HCT116 (cell line): ENCODE results near the gene SNX2. TPM values are rescaled to one million over a fixed set of nuclear protein-coding genes. Genes with fewer than 3 reads are reported as not detected.

Source experiments
- ATAC-seq: fragments of 200-7000 bp; cut with Tn5 transposase; 2 replicates; pipeline ENCODE4 v1.9.1; 2020; ENCODE audit warnings: mild to moderate bottlenecking, moderate library complexity
- BruUV-seq: library from RNA; stranded (reverse); fragments of 400-500 nt; replicated peaks from 2 replicates; lab custom pipeline; 2021; lab: Mats Ljungman, UMichigan
- CTCF ChIA-PET: fragments of 300-600 bp; sonication (Branson Sonifier 250); formaldehyde crosslinking; loops from one replicate; lab custom pipeline; 2021; ENCODE audit warnings: antibody characterized with exemption; lab: Charles Lee
- POLR2A ChIA-PET: fragments of 300-600, 350-600 bp; sonication (Branson Sonifier 250); formaldehyde crosslinking; loops from one replicate; lab custom pipeline; 2021; ENCODE audit warnings: antibody characterized with exemption; lab: Charles Lee
- RAD21 ChIA-PET, 2 experiments: fragments of 300-600 bp; sonication (Branson Sonifier 250); formaldehyde crosslinking; loops; one replicate each; lab custom pipeline; 2023; ENCODE audit warnings: low total read pairs in 2 of 2; ENCODE audit not compliant: uncharacterized antibody in 2 of 2, unreplicated experiment in 2 of 2, low non-redundant PET in 1 of 2; lab: Charles Lee
- DNase-seq: peaks from one replicate; pipeline ENCODE4 v3.0.0-alpha.2; 2010; ENCODE audit warnings: low read depth, low spot score
- H2AFZ ChIP-seq: fragments of 200-600 bp; shearing (Covaris generic), sonication (generic); 2 replicates; pipeline ENCODE4 v1.6.1; 2017; ENCODE audit warnings: low read depth, mixed run types, mixed read lengths, antibody characterized with exemption, low read length; ENCODE audit not compliant: poor library complexity, severe bottlenecking
- H3K27ac ChIP-seq: 2 replicates; pipeline ENCODE4 v1.5.1; 2012; ENCODE audit warnings: low read depth, low read length
- H3K27me3 ChIP-seq: fragments of 200-600 bp; sonication (generic); 2 replicates; pipeline ENCODE4 v1.6.1; 2016; ENCODE audit warnings: mixed run types, low read length, mixed read lengths; ENCODE audit not compliant: insufficient read depth
- H3K36me3 ChIP-seq, 2 experiments: fragments of 200-500 bp in 1 of 2; fragments of 200-600 bp in 1 of 2; sonication (Bioruptor generic) in 1 of 2; sonication (generic) in 1 of 2; 2 replicates each; pipeline versions ENCODE4 v1.5.1 to v1.6.1; 2014 to 2016; ENCODE audit warnings: low read length in 2 of 2, inconsistent platforms in 1 of 2, mixed read lengths in 1 of 2, mixed run types in 1 of 2; ENCODE audit not compliant: insufficient read depth in 2 of 2, control insufficient read depth in 1 of 2
- H3K4me1 ChIP-seq, 2 experiments: fragments of 200-600 bp in 1 of 2; sonication (generic) in 1 of 2; 2 replicates each; pipeline versions ENCODE4 v1.5.1 to v1.6.1; 2012 to 2017; ENCODE audit warnings: low read length in 2 of 2, inconsistent platforms in 1 of 2, mild to moderate bottlenecking in 1 of 2, mixed read lengths in 1 of 2, mixed run types in 1 of 2, moderate library complexity in 1 of 2; ENCODE audit not compliant: insufficient read depth in 2 of 2, control insufficient read depth in 1 of 2
- H3K4me2 ChIP-seq: fragments of 200-600 bp; sonication (generic); 2 replicates; pipeline ENCODE4 v1.6.1; 2017; ENCODE audit warnings: mixed run types, low read length, mixed read lengths
- H3K4me3 ChIP-seq, 2 experiments: fragments of 200-600 bp in 1 of 2; sonication (generic) in 1 of 2; replicated peaks in 1 of 2; 2 replicates each; pipeline ENCODE4 v1.5.1; 2011 to 2016; ENCODE audit warnings: low read length in 2 of 2, control low read depth in 1 of 2, low read depth in 1 of 2, mild to moderate bottlenecking in 1 of 2, mixed read lengths in 1 of 2, mixed run types in 1 of 2
- H3K79me2 ChIP-seq: fragments of 200-600 bp; sonication (generic); 2 replicates; pipeline ENCODE4 v1.6.1; 2017; ENCODE audit warnings: mild to moderate bottlenecking, mixed run types, low read length, moderate library complexity, mixed read lengths; ENCODE audit not compliant: insufficient read depth
- H3K9ac ChIP-seq: fragments of 200-600 bp; sonication (generic); 2 replicates; pipeline ENCODE4 v1.6.1; 2016; ENCODE audit warnings: low read length, mixed read lengths
- H3K9me2 ChIP-seq: fragments of 200-600 bp; sonication (generic), shearing (Covaris generic); 2 replicates; pipeline ENCODE4 v1.6.1; 2017; ENCODE audit warnings: mixed run types, mild to moderate bottlenecking, moderate library complexity; ENCODE audit not compliant: insufficient read depth
- H3K9me3 ChIP-seq, 2 experiments: fragments of 200-500 bp in 1 of 2; fragments of 200-600 bp in 1 of 2; sonication (Bioruptor generic) in 1 of 2; sonication (generic) in 1 of 2; 2 replicates each; pipeline ENCODE4 v1.6.1; 2014 to 2017; ENCODE audit warnings: low read length in 2 of 2, mixed read lengths in 2 of 2, inconsistent platforms in 1 of 2, low read depth in 1 of 2, mild to moderate bottlenecking in 1 of 2, mixed run types in 1 of 2, moderate library complexity in 1 of 2; ENCODE audit not compliant: control insufficient read depth in 1 of 2, insufficient read depth in 1 of 2
- H4K20me1 ChIP-seq: fragments of 200-600 bp; sonication (generic), shearing (Covaris generic); 2 replicates; pipeline ENCODE4 v1.6.1; 2017; ENCODE audit warnings: mixed run types, mild to moderate bottlenecking, moderate library complexity; ENCODE audit not compliant: insufficient read depth
- CBX3 ChIP-seq: IDR thresholded peaks from 2 replicates; pipeline ENCODE4 v1.6.1; 2012; ENCODE audit warnings: low read depth
- CEBPB ChIP-seq: IDR thresholded peaks from 2 replicates; pipeline ENCODE4 v1.6.1; 2012; ENCODE audit warnings: low read depth
- EGR1 ChIP-seq: IDR thresholded peaks from 2 replicates; pipeline ENCODE4 v1.6.1; 2012; ENCODE audit warnings: low read depth
- ELF1 ChIP-seq: IDR thresholded peaks from 2 replicates; pipeline ENCODE4 v1.6.1; 2012; ENCODE audit warnings: low read depth, borderline replicate concordance
- EZH2phosphoT487 ChIP-seq: fragments of 200-600 bp; IDR thresholded peaks from 2 replicates; pipeline ENCODE4 v1.6.1; 2018; ENCODE audit warnings: antibody characterized with exemption, borderline replicate concordance
- JUND ChIP-seq: IDR thresholded peaks from 2 replicates; pipeline ENCODE4 v1.6.1; 2012
- POLR2A ChIP-seq: IDR thresholded peaks from 2 replicates; pipeline ENCODE4 v1.7.0; 2011; ENCODE audit warnings: borderline replicate concordance; ENCODE audit not compliant: insufficient read depth, insufficient read length; ENCODE audit errors: extremely low read depth
- YY1 ChIP-seq: IDR thresholded peaks from 2 replicates; pipeline ENCODE4 v1.6.1; 2011; ENCODE audit warnings: low read length, low read depth, moderate library complexity, mild to moderate bottlenecking; ENCODE audit not compliant: insufficient replicate concordance; ENCODE audit errors: extremely low read depth
- intact Hi-C: fragments of 100-400 bp; cut with micrococcal nuclease; formaldehyde crosslinking; loops from 2 replicates; pipeline ENCODE4 v1.10.0; 2022
- total RNA-seq: library from RNA; stranded (reverse); gene quantifications from one replicate; pipeline ENCODE4 v1.2.1, GENCODE V29; 2021; ENCODE audit not compliant: unreplicated experiment
- TF ChIP-seq, protein P1 (sequence below): IDR thresholded peaks from 2 replicates; pipeline ENCODE4 v1.6.1; 2012; ENCODE audit warnings: low read depth
- TF ChIP-seq, protein P2 (sequence below): IDR thresholded peaks from 2 replicates; pipeline ENCODE4 v1.6.1; 2012
- TF ChIP-seq, protein P3 (sequence below), 3 experiments: fragments of 200-600 bp in 1 of 3; sonication (generic) in 1 of 3; IDR thresholded peaks in 2 of 3; conservative IDR thresholded peaks in 1 of 3; 2 replicates each; pipeline ENCODE4 v1.5.1; 2012 to 2017; ENCODE audit warnings: low read depth in 2 of 3, low read length in 2 of 3, antibody characterized with exemption in 1 of 3, borderline replicate concordance in 1 of 3, control low read depth in 1 of 3, mild to moderate bottlenecking in 1 of 3, mixed read lengths in 1 of 3, mixed run types in 1 of 3, moderate library complexity in 1 of 3; ENCODE audit not compliant: insufficient read depth in 1 of 3

Gene SNX2
- total RNA-seq, 1 experiment from 2014 or later: 57.7 TPM

DNA sequence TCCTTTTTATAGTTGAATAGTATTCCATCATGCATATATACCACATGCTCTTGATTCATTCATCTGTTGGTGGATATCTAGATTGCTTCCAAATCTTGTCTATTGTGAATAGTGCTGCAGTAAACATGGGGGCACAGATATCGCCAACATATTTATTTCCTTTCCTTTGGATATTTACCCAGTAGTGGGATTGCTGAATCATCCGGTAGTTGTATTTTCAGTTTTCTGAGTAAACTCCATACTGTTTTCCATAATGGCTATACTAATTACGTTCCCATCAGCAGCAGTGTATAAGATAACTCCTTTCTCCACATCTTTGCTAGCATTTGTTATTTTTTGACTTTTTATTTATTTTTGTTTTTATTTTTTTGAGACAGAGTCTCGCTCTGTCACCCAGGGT, 3.3 kb downstream of the SNX2 start:
- H3K36me3 ChIP-seq: no peaks in the 10 kb centered on the region
- ATAC-seq: no peak
- no peaks in the 10 kb centered on the region for H3K9me3 ChIP-seq
- TF ChIP-seq CBX3 (no peak), EGR1 (no peak), CEBPB (no peak), JUND (no peak), EZH2phosphoT487 (no peak), ELF1 (no peak), YY1 (no peak), POLR2A (no peak)
- TF ChIP-seq, protein P1, sequence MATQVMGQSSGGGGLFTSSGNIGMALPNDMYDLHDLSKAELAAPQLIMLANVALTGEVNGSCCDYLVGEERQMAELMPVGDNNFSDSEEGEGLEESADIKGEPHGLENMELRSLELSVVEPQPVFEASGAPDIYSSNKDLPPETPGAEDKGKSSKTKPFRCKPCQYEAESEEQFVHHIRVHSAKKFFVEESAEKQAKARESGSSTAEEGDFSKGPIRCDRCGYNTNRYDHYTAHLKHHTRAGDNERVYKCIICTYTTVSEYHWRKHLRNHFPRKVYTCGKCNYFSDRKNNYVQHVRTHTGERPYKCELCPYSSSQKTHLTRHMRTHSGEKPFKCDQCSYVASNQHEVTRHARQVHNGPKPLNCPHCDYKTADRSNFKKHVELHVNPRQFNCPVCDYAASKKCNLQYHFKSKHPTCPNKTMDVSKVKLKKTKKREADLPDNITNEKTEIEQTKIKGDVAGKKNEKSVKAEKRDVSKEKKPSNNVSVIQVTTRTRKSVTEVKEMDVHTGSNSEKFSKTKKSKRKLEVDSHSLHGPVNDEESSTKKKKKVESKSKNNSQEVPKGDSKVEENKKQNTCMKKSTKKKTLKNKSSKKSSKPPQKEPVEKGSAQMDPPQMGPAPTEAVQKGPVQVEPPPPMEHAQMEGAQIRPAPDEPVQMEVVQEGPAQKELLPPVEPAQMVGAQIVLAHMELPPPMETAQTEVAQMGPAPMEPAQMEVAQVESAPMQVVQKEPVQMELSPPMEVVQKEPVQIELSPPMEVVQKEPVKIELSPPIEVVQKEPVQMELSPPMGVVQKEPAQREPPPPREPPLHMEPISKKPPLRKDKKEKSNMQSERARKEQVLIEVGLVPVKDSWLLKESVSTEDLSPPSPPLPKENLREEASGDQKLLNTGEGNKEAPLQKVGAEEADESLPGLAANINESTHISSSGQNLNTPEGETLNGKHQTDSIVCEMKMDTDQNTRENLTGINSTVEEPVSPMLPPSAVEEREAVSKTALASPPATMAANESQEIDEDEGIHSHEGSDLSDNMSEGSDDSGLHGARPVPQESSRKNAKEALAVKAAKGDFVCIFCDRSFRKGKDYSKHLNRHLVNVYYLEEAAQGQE: no peak
- TF ChIP-seq, protein P2, sequence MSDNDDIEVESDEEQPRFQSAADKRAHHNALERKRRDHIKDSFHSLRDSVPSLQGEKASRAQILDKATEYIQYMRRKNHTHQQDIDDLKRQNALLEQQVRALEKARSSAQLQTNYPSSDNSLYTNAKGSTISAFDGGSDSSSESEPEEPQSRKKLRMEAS: no peak
- TF ChIP-seq, protein P3, sequence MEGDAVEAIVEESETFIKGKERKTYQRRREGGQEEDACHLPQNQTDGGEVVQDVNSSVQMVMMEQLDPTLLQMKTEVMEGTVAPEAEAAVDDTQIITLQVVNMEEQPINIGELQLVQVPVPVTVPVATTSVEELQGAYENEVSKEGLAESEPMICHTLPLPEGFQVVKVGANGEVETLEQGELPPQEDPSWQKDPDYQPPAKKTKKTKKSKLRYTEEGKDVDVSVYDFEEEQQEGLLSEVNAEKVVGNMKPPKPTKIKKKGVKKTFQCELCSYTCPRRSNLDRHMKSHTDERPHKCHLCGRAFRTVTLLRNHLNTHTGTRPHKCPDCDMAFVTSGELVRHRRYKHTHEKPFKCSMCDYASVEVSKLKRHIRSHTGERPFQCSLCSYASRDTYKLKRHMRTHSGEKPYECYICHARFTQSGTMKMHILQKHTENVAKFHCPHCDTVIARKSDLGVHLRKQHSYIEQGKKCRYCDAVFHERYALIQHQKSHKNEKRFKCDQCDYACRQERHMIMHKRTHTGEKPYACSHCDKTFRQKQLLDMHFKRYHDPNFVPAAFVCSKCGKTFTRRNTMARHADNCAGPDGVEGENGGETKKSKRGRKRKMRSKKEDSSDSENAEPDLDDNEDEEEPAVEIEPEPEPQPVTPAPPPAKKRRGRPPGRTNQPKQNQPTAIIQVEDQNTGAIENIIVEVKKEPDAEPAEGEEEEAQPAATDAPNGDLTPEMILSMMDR (IDR thresholded peaks at IDR 0.05 in 2 of 3, conservative IDR thresholded peaks at IDR 0.05 in 1 of 3; ENCODE audit: borderline replicate concordance in 1 of 3, insufficient read depth in 1 of 3, low read depth in 2 of 3, low read length in 2 of 3): no peak
- no peak for DNase-seq
- peaks cover 76% of the 10 kb centered on the region for H3K79me2 ChIP-seq
- RAD21 ChIA-PET: no interaction called here
- H3K27ac ChIP-seq: no peak overlapping the region
- H3K4me3 ChIP-seq: no peak overlapping the region
- H2AFZ ChIP-seq: no peak overlapping the region
- intact Hi-C loops: no loop called here
- H4K20me1 ChIP-seq: no peaks in the 10 kb centered on the region
- no peak overlapping the region for H3K9ac ChIP-seq
- POLR2A ChIA-PET: no interaction called here
- peaks cover 6 to 13% of the 10 kb centered on the region in 2 experiments; a peak in 2 of 4 replicates for H3K4me1 ChIP-seq
- no TSS peak for BruUV-seq
- CTCF ChIA-PET: no interaction called here
- no peaks in the 10 kb centered on the region for H3K9me2 ChIP-seq
- no peaks in the 10 kb centered on the region for H3K27me3 ChIP-seq
- H3K4me2 ChIP-seq: no peak overlapping the region
